Parathyroid adenoma (tissue), 2 donors: Measurements from ENCODE around the gene PDCD1.

Experiments used
- H2AFZ ChIP-seq: fragments of 300-600 bp; sonication (generic); one replicate; pipeline ENCODE4 v1.7.0; 2017; ENCODE audit warnings: antibody characterized with exemption, mild to moderate bottlenecking
- H3K27ac ChIP-seq: fragments of 300-600 bp; sonication (generic); one replicate; pipeline ENCODE4 v1.7.0; 2017
- H3K27me3 ChIP-seq: fragments of 300-600 bp; sonication (generic); one replicate; pipeline ENCODE4 v1.7.0; 2017; ENCODE audit warnings: low read length; ENCODE audit not compliant: control insufficient read depth, insufficient read depth
- H3K36me3 ChIP-seq: fragments of 300-600 bp; sonication (generic); one replicate; pipeline ENCODE4 v1.7.0; 2017; ENCODE audit warnings: low read length; ENCODE audit not compliant: control insufficient read depth, insufficient read depth
- H3K4me1 ChIP-seq: fragments of 300-600 bp; sonication (generic); one replicate; pipeline ENCODE4 v1.7.0; 2017; ENCODE audit warnings: control low read depth
- H3K4me2 ChIP-seq: fragments of 300-600 bp; sonication (generic); one replicate; pipeline ENCODE4 v1.7.0; 2017; ENCODE audit warnings: low read length
- H3K4me3 ChIP-seq: fragments of 300-600 bp; sonication (generic); one replicate; pipeline ENCODE4 v1.7.0; 2017; ENCODE audit warnings: low read depth, low read length
- H3K79me2 ChIP-seq: fragments of 300-600 bp; sonication (generic); one replicate; pipeline ENCODE4 v1.7.0; 2017; ENCODE audit warnings: control low read depth
- H3K9ac ChIP-seq: fragments of 300-600 bp; sonication (generic); one replicate; pipeline ENCODE4 v1.7.0; 2017; ENCODE audit warnings: mild to moderate bottlenecking
- H3K9me3 ChIP-seq: fragments of 300-600 bp; sonication (generic); one replicate; pipeline ENCODE4 v1.7.0; 2017; ENCODE audit warnings: low read length; ENCODE audit not compliant: control insufficient read depth
- TF ChIP-seq, protein P1 (sequence below): fragments of 300-600 bp; sonication (generic); IDR thresholded peaks from one replicate; pipeline ENCODE4 v1.7.0; 2017; ENCODE audit warnings: antibody characterized with exemption, mild to moderate bottlenecking
- donor health status: primary hyperparathyroidism.

Gene PDCD1

DNA sequence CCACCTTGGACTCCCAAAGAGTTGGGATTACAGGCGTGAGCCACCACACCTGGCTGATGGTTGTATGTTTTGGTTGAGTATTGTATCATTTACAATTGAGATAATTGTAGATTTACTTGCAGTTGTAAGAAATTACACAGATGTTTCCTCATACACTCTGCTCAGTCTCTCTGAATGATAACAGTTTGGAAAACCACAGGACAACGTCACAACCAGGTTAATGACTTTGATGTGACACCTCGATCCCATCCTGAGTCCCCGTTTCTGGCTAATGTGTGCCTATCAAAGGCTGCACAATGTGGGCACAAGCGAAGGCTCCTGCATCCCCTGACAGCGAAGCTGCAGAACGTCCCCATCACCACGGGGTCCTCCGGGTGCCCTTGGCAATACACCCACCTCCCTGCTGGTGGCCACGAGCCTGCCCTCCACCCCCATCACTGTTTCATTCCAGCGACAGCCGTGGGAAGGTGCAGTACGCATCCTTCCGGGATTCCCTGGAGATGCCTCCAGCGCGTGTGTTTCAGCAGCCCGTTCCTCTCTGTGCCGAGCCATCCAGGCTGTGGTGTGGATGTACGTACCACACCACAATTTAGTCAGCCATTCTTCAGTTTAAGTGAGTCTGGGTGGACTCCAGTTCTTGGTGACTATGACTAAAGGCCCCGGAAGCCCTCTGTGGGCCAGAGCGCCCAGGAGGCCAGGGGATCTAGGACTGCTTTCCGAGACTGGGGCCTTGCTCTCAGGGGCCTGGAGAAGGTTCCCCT, 4.3 kb upstream of the PDCD1 start:
- Histone ChIP-seq H3K4me2 (no peak overlapping the region), H3K27me3 (no peaks in the 10 kb centered on the region), H3K9me3 (no peaks in the 10 kb centered on the region), H3K36me3 (no peaks in the 10 kb centered on the region), H3K4me3 (no peak overlapping the region), H3K27ac (no peak overlapping the region), H2AFZ (no peak overlapping the region), H3K9ac (no peak overlapping the region), H3K4me1 (peaks cover 7% of the 10 kb centered on the region), H3K79me2 (no peaks in the 10 kb centered on the region)
- TF ChIP-seq, protein P1, sequence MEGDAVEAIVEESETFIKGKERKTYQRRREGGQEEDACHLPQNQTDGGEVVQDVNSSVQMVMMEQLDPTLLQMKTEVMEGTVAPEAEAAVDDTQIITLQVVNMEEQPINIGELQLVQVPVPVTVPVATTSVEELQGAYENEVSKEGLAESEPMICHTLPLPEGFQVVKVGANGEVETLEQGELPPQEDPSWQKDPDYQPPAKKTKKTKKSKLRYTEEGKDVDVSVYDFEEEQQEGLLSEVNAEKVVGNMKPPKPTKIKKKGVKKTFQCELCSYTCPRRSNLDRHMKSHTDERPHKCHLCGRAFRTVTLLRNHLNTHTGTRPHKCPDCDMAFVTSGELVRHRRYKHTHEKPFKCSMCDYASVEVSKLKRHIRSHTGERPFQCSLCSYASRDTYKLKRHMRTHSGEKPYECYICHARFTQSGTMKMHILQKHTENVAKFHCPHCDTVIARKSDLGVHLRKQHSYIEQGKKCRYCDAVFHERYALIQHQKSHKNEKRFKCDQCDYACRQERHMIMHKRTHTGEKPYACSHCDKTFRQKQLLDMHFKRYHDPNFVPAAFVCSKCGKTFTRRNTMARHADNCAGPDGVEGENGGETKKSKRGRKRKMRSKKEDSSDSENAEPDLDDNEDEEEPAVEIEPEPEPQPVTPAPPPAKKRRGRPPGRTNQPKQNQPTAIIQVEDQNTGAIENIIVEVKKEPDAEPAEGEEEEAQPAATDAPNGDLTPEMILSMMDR, result no peak

DNA sequence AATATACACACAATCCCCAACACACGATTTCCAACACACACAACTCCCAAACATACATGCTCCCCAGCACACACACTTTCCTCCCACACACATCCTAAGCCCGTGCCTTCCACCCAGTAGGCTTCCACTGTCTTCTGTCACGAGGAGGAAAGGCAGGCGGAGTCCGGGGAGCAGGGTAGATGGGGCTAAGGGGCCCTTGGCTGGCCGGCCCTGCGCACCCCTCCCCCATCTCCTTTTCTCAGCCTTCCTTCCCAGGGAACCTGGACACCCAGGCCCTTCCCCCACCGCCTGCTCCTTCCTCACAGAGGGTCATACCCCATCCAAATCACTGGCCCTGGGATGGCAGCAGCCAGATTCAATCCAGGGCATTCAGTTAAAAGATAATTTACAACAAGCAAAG, 3.4 kb upstream of the PDCD1 start:
- Histone ChIP-seq H3K27me3 (no peaks in the 10 kb centered on the region), H3K4me3 (no peak overlapping the region), H3K79me2 (no peaks in the 10 kb centered on the region), H3K4me1 (peaks cover 7% of the 10 kb centered on the region), H3K9ac (no peak overlapping the region), H3K9me3 (no peaks in the 10 kb centered on the region), H2AFZ (no peak overlapping the region), H3K4me2 (no peak overlapping the region), H3K36me3 (no peaks in the 10 kb centered on the region), H3K27ac (no peak overlapping the region)
- TF ChIP-seq, protein P1, result no peak

DNA sequence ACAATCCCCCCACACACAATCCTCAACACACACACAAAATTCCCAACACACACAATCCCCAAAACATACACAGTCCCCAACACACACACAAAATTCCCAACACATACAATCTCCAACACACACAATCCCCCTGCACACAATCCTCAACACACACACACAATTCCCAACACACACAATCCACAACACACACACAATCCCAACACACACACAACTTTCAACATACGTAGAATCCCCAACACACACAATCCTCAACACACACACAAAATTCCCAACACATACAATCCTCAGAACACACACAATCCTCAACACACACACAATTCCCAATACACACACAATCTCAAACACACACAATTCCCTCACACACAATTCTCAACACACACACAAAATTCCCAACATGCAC, 2.6 kb upstream of the PDCD1 start:
- Histone ChIP-seq H3K4me3 (no peak overlapping the region), H3K9me3 (no peaks in the 10 kb centered on the region), H3K36me3 (no peaks in the 10 kb centered on the region), H3K27ac (no peak overlapping the region), H3K4me1 (peaks cover 7% of the 10 kb centered on the region), H2AFZ (no peak overlapping the region), H3K79me2 (no peaks in the 10 kb centered on the region), H3K9ac (no peak overlapping the region), H3K27me3 (no peaks in the 10 kb centered on the region), H3K4me2 (no peak overlapping the region)
- TF ChIP-seq, protein P1, result no peak

DNA sequence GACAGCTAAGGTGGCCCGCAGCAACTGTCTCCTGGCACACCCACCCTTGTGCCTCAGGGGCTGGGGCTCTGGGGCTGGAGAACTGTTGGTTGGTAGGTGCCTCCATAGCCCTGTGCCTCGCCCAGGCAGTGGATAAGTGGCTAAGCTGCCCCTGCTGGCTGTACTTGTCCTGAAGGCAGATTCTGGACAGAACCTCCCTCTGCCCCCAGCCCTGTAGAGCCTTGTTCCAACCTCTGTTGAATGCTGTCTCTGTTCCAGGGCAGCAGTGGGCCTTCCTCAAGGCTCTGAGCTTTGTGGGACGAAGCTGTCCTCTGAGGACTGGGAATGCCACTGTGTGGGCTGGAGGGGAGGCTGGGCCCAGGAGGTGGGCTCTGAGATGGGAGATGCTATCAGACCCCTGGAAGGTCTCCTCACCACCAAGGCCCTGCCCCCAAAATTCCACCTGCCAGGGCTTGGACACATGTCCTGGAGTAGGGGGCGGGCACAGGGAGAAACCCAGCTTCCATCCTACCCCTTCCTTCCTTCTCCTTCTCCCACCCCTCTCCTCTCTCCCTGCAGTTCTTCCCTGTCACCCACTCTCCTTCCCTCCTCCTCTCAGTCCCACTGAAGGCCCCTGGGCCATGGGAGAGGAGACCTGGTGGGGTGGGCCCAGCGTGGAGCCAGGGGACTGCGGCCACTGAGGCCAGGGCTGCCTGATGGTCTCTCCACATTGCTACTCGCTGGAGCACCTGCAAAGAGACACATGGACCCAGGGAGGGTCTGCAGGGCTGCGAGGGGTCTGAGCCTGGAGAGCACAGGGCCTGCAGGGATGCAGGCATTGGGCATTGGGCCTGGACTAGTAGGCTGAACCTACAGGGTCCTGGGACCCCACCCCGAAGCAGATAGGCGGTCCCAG, 1.7 kb upstream of the PDCD1 start:
- Histone ChIP-seq H2AFZ (peak overlapping the region; percentile 69), H3K9me3 (no peaks in the 10 kb centered on the region), H3K9ac (no peak overlapping the region), H3K79me2 (no peaks in the 10 kb centered on the region), H3K27ac (no peak overlapping the region), H3K36me3 (no peaks in the 10 kb centered on the region), H3K27me3 (no peaks in the 10 kb centered on the region), H3K4me2 (peak overlapping the region; percentile 47), H3K4me1 (peaks cover 7% of the 10 kb centered on the region), H3K4me3 (no peak overlapping the region)
- TF ChIP-seq, protein P1, result no peak
